ENCODE results near the gene EYS. TPM values are rescaled to one million over a fixed set of nuclear protein-coding genes. Genes with fewer than 3 reads are reported as not detected.

Gene EYS
- total RNA-seq, 2 experiments from 2014 or later, result not detected

DNA sequence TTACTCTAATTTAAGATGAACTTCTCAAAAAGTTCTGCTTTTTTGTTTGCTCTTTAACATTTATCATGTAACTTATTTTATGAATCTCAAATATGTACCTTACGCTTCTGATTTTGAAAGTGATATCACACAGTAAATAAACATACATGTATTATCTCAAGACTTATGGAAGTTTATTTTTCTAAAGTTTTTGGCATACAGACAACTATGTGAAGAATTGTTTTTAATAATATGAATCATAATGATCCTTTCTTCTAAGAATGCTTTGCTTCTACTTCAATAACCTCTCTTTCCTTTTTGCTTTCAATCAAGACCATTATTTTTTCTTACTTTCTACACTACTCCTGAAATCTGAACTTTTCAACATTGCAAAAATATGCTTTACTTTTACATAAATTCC lies 816.4 kb downstream of the EYS start:
- Histone ChIP-seq H3K27ac (ENCODE audit: low read depth in 1 of 2, low read length in 2 of 2) (no peak overlapping the region), H3K4me1 (ENCODE audit: insufficient read depth, low read length) (no peaks in the 10 kb centered on the region), H3K27me3 (ENCODE audit: control insufficient read depth in 1 of 2, insufficient read depth in 2 of 2, low read length in 2 of 2) (no peaks in the 10 kb centered on the region), H3K9me3 (ENCODE audit: control insufficient read depth in 1 of 2, insufficient read depth in 1 of 2, low read length in 2 of 2) (no peaks in the 10 kb centered on the region), H3K36me3 (ENCODE audit: insufficient read depth, low read length) (no peaks in the 10 kb centered on the region), H3K4me3 (ENCODE audit: low read length) (no peak overlapping the region)
- Mint-ChIP-seq H3K27ac (no peak overlapping the region), H3K4me3 (no peak overlapping the region), H3K4me1 (ENCODE audit: low read depth) (no peaks in the 10 kb centered on the region), H3K27me3 (no peaks in the 10 kb centered on the region), H3K9me3 (peaks cover 7% of the 10 kb centered on the region), H3K36me3 (ENCODE audit: low read depth) (no peaks in the 10 kb centered on the region)
- ATAC-seq (ENCODE audit: poor library complexity) (no peak), DNase-seq (no peak)
- ChIA-PET CTCF (no interaction called here), POLR2A (no interaction called here)
- TF ChIP-seq, protein P1, sequence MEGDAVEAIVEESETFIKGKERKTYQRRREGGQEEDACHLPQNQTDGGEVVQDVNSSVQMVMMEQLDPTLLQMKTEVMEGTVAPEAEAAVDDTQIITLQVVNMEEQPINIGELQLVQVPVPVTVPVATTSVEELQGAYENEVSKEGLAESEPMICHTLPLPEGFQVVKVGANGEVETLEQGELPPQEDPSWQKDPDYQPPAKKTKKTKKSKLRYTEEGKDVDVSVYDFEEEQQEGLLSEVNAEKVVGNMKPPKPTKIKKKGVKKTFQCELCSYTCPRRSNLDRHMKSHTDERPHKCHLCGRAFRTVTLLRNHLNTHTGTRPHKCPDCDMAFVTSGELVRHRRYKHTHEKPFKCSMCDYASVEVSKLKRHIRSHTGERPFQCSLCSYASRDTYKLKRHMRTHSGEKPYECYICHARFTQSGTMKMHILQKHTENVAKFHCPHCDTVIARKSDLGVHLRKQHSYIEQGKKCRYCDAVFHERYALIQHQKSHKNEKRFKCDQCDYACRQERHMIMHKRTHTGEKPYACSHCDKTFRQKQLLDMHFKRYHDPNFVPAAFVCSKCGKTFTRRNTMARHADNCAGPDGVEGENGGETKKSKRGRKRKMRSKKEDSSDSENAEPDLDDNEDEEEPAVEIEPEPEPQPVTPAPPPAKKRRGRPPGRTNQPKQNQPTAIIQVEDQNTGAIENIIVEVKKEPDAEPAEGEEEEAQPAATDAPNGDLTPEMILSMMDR (IDR thresholded peaks at IDR 0.05), result no peak
- intact Hi-C loops (cut with DNase I, micrococcal nuclease), result no loop called here

DNA sequence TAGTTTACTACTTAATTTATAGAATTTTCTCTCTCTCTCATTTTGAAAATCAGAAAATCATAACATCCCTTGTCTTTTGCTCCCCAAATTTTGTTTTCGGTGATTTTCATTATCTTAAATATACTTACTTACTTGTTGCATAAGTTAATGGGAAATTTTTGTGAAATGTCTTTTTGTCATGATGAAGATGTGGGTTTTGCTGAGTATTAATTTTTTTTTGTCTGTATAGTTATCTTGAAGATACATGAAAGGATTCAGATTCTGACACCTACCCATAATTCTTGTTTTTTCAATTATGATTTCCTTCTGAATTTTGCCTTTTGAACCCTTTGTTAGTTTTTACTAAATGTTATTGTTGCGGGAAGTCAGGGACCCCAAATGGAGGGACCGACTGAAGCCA lies 817.9 kb downstream of the EYS start:
- DNase-seq, result no peak
- TF ChIP-seq, protein P1 (IDR thresholded peaks at IDR 0.05), result no peak
- H3K4me1 Mint-ChIP-seq (ENCODE audit: low read depth), result no peaks in the 10 kb centered on the region
- H3K9me3 ChIP-seq (ENCODE audit: control insufficient read depth in 1 of 2, insufficient read depth in 1 of 2, low read length in 2 of 2), result no peaks in the 10 kb centered on the region
- H3K27ac Mint-ChIP-seq, result no peak overlapping the region
- CTCF ChIA-PET, result no interaction called here
- no peak overlapping the region for H3K27ac ChIP-seq (ENCODE audit: low read depth in 1 of 2, low read length in 2 of 2)
- H3K36me3 Mint-ChIP-seq (ENCODE audit: low read depth), result no peaks in the 10 kb centered on the region
- peaks cover 9% of the 10 kb centered on the region for H3K9me3 Mint-ChIP-seq
- H3K4me3 Mint-ChIP-seq, result no peak overlapping the region
- no peaks in the 10 kb centered on the region for H3K27me3 ChIP-seq (ENCODE audit: control insufficient read depth in 1 of 2, insufficient read depth in 2 of 2, low read length in 2 of 2)
- no peaks in the 10 kb centered on the region for H3K27me3 Mint-ChIP-seq
- H3K4me1 ChIP-seq (ENCODE audit: insufficient read depth, low read length), result no peaks in the 10 kb centered on the region
- no peaks in the 10 kb centered on the region for H3K36me3 ChIP-seq (ENCODE audit: insufficient read depth, low read length)
- H3K4me3 ChIP-seq (ENCODE audit: low read length), result no peak overlapping the region
- ATAC-seq (ENCODE audit: poor library complexity), result no peak
- POLR2A ChIA-PET, result no interaction called here
- intact Hi-C loops (cut with DNase I, micrococcal nuclease), result no loop called here

DNA sequence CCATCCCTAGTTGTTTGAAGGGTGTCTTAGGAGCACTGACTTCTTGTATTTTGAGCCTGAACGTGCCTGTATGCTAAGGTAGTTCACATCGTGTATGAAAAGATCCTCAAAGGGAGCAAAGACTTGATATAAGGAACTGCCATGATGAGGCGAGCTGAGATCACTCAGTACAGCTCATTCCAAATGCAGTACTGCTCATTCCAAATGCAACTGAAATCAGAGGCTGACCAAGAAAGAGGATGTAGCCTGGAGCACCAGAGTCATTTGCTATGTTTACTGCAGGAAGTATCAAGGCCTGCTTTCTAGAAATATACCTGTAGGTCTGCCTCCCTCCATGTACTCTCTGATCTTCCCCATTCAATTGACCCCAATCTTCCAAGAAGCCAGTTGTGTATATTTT lies 832.2 kb downstream of the EYS start:
- Histone ChIP-seq H3K27ac (ENCODE audit: low read depth in 1 of 2, low read length in 2 of 2) (no peak overlapping the region), H3K4me3 (ENCODE audit: low read length) (no peak overlapping the region), H3K9me3 (ENCODE audit: control insufficient read depth in 1 of 2, insufficient read depth in 1 of 2, low read length in 2 of 2) (no peaks in the 10 kb centered on the region), H3K27me3 (ENCODE audit: control insufficient read depth in 1 of 2, insufficient read depth in 2 of 2, low read length in 2 of 2) (no peaks in the 10 kb centered on the region), H3K4me1 (ENCODE audit: insufficient read depth, low read length) (no peaks in the 10 kb centered on the region), H3K36me3 (ENCODE audit: insufficient read depth, low read length) (no peaks in the 10 kb centered on the region)
- Mint-ChIP-seq H3K9me3 (peaks cover 11% of the 10 kb centered on the region), H3K4me3 (no peak overlapping the region), H3K4me1 (ENCODE audit: low read depth) (no peaks in the 10 kb centered on the region), H3K36me3 (ENCODE audit: low read depth) (no peaks in the 10 kb centered on the region), H3K27ac (no peak overlapping the region), H3K27me3 (no peaks in the 10 kb centered on the region)
- DNase-seq (no peak), ATAC-seq (ENCODE audit: poor library complexity) (no peak)
- intact Hi-C loops (cut with DNase I, micrococcal nuclease), result no loop called here
- TF ChIP-seq, protein P1 (IDR thresholded peaks at IDR 0.05), result no peak
- ChIA-PET POLR2A (no interaction called here), CTCF (no interaction called here)
